ENCODE results near the gene ELMO1. TPM values are rescaled to one million over a fixed set of nuclear protein-coding genes. Genes with fewer than 3 reads are reported as not detected.

The ELMO1 gene
- total RNA-seq, 2 experiments from 2014 or later: 72.8 to 75.3 TPM

DNA sequence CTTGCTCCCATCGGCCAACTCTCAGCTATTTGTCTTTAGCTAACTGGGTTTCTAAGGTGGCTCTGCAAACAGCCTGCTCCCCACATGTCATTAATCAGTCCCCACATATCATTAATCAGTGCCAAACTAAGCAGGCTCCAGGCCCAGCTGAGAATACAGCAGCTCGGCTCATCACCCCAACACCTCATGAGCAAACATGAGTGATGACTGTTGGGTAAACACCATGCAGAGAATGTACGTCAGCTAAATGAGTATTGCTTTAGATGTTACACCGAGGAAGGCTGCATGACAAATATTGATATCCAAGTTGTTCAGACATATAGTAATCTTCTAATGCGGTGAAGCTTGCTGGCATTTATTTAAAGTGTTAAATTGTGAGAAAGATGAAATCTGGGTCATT, 536.9 kb downstream of the ELMO1 start:
- Mint-ChIP-seq H3K27me3 (no peaks in the 10 kb centered on the region), H3K9me3 (no peaks in the 10 kb centered on the region), H3K27ac (no peak overlapping the region), H3K4me3 (no peak overlapping the region), H3K4me1 (ENCODE audit: low read depth) (peaks cover 6% of the 10 kb centered on the region), H3K36me3 (ENCODE audit: low read depth) (peaks cover 28% of the 10 kb centered on the region)
- CTCF ChIA-PET: no interaction called here
- intact Hi-C loops (cut with micrococcal nuclease): no loop called here
- ATAC-seq (no peak), DNase-seq (no peak)
- TF ChIP-seq, protein P1, sequence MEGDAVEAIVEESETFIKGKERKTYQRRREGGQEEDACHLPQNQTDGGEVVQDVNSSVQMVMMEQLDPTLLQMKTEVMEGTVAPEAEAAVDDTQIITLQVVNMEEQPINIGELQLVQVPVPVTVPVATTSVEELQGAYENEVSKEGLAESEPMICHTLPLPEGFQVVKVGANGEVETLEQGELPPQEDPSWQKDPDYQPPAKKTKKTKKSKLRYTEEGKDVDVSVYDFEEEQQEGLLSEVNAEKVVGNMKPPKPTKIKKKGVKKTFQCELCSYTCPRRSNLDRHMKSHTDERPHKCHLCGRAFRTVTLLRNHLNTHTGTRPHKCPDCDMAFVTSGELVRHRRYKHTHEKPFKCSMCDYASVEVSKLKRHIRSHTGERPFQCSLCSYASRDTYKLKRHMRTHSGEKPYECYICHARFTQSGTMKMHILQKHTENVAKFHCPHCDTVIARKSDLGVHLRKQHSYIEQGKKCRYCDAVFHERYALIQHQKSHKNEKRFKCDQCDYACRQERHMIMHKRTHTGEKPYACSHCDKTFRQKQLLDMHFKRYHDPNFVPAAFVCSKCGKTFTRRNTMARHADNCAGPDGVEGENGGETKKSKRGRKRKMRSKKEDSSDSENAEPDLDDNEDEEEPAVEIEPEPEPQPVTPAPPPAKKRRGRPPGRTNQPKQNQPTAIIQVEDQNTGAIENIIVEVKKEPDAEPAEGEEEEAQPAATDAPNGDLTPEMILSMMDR (IDR thresholded peaks at IDR 0.05): no peak
- POLR2A ChIA-PET: no interaction called here

GRCh38 chr7:36910859-36911258, 537.8 kb downstream of the ELMO1 start:
- H3K9me3 Mint-ChIP-seq: no peaks in the 10 kb centered on the region
- no peak overlapping the region for H3K4me3 Mint-ChIP-seq
- ATAC-seq: no peak
- DNase-seq: no peak
- CTCF ChIA-PET: no interaction called here
- intact Hi-C loops (cut with micrococcal nuclease): no loop called here
- peaks cover 27% of the 10 kb centered on the region for H3K36me3 Mint-ChIP-seq (ENCODE audit: low read depth)
- POLR2A ChIA-PET: no interaction called here
- peaks cover 7% of the 10 kb centered on the region for H3K4me1 Mint-ChIP-seq (ENCODE audit: low read depth)
- TF ChIP-seq, protein P1 (IDR thresholded peaks at IDR 0.05): no peak
- H3K27ac Mint-ChIP-seq: no peak overlapping the region
- H3K27me3 Mint-ChIP-seq: no peaks in the 10 kb centered on the region

GRCh38 chr7:36910401-36910800, 538.3 kb downstream of the ELMO1 start:
- intact Hi-C loops (cut with micrococcal nuclease): no loop called here
- peaks cover 25% of the 10 kb centered on the region for H3K36me3 Mint-ChIP-seq (ENCODE audit: low read depth)

GRCh38 chr7:36906956-36907635, 541.6 kb downstream of the ELMO1 start:
- H3K27me3 Mint-ChIP-seq: no peaks in the 10 kb centered on the region
- DNase-seq (no peak), ATAC-seq (no peak)
- H3K27ac Mint-ChIP-seq: no peak overlapping the region
- ChIA-PET CTCF (no interaction called here), POLR2A (no interaction called here)
- intact Hi-C loops (cut with micrococcal nuclease): no loop called here
- TF ChIP-seq, protein P1 (IDR thresholded peaks at IDR 0.05): no peak
- no peak overlapping the region for H3K4me3 Mint-ChIP-seq
- peaks cover 27% of the 10 kb centered on the region for H3K36me3 Mint-ChIP-seq (ENCODE audit: low read depth)
- no peaks in the 10 kb centered on the region for H3K9me3 Mint-ChIP-seq
- peaks cover 4% of the 10 kb centered on the region for H3K4me1 Mint-ChIP-seq (ENCODE audit: low read depth)

More at GRCh38 chr7:36910401-36910800, 538.3 kb downstream of the ELMO1 start:
- ATAC-seq: no peak
- ChIA-PET CTCF (no interaction called here), POLR2A (no interaction called here)
- TF ChIP-seq, protein P1 (IDR thresholded peaks at IDR 0.05): no peak
- no peak for DNase-seq
- Mint-ChIP-seq H3K4me1 (ENCODE audit: low read depth) (peaks cover 7% of the 10 kb centered on the region), H3K27ac (no peak overlapping the region), H3K9me3 (no peaks in the 10 kb centered on the region), H3K4me3 (no peak overlapping the region), H3K27me3 (no peaks in the 10 kb centered on the region)

DNA sequence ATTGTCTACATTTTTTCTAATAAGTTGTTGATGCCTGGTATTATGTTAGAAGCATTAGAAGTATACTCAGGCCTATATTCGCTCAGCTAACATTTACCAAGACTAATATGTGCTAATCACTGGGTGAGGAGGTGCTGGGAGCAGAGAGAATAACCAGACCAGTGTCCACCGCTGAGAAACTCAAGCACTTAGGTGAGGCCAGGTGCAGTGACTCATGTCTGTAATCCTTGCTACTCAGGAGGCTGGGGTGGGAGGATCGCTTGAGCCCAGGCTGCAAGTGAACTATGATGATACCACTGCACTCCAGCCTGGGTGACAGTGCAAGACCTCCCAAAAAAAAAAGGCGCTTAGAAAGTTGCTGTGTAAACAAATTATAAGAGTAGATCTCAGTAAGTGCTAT, 542.2 kb downstream of the ELMO1 start:
- Mint-ChIP-seq H3K9me3 (no peaks in the 10 kb centered on the region), H3K27ac (no peak overlapping the region), H3K27me3 (no peaks in the 10 kb centered on the region), H3K4me3 (no peak overlapping the region), H3K36me3 (ENCODE audit: low read depth) (peaks cover 23% of the 10 kb centered on the region), H3K4me1 (ENCODE audit: low read depth) (peaks cover 4% of the 10 kb centered on the region)
- DNase-seq: no peak
- ATAC-seq: no peak
- ChIA-PET POLR2A (no interaction called here), CTCF (no interaction called here)
- TF ChIP-seq, protein P1 (IDR thresholded peaks at IDR 0.05): no peak
- intact Hi-C loops (cut with micrococcal nuclease): no loop called here
